HL-60/S4 treated with phorbol 12-myristate 13-acetate at 8.2 ng/mL for 4 days and 3 days (cell line): ENCODE results near the gene SCD.

Experiments used
- in situ Hi-C: fragments of 300-500 bp; cut with MboI; formaldehyde crosslinking; loops from 2 replicates; pipeline ENCODE4 v1.15.0; 2022; ENCODE audit warnings: low sequenced_read_pairs

SCD gene

GRCh38 chr10:100339236-100339635 lies 7.8 kb upstream of the SCD start:
- in situ Hi-C loops, result no loop called here

DNA sequence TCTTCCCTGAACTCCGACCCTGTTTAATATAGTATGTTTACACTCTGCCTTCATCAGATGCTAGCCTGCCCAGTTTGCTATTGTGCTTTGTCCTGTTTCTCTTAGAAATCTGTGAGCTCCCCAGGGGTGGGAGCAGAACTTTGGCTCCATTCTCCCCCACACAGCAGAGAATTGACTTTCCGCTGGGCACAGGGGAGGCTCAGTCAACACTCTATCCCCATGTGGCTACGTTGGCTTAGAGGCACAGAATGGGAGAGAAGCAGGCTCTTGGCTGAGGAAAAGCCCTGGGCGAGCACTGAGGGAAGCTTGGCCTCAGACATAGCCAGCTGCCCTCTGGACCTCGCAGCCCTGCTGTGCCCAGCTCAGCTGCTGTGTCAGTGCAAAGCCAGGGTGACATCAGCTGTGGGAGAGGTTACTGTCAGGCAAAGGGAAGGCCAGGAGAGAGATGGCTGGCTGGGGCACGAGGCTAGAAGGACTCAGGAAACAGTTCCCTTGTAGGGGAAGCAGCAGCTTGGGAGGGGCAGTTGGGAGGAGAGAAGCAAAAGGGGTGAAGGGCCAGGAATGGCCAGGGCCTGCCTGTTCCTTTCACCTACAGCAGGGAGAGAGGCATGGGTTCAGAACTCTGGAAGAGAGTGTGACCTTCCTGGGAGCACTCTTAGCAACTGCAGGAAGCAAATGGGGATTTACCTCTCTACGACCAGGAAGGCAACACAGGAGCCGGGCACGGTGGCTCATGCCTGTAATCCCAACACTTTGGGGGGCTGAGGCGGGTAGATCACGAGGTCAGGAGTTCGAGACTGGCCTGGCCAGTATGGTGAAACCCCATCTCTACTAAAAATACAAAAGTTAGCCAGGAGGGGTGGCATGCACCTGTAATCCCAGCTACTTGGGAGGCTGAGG lies 5.8 kb upstream of the SCD start:
- in situ Hi-C loops, result loop anchor here (10.0 kb wide), 1 partner anchor 94 kb away; no protein-coding TSS in a partner anchor

GRCh38 chr10:100341953-100342626 lies 4.9 kb upstream of the SCD start:
- in situ Hi-C loops, result loop anchor here (10.0 kb wide), 1 partner anchor 93 kb away; no protein-coding TSS in a partner anchor

GRCh38 chr10:100342627-100342972 lies 4.4 kb upstream of the SCD start:
- in situ Hi-C loops, result loop anchor here (10.0 kb wide), 1 partner anchor 92 kb away; no protein-coding TSS in a partner anchor

DNA sequence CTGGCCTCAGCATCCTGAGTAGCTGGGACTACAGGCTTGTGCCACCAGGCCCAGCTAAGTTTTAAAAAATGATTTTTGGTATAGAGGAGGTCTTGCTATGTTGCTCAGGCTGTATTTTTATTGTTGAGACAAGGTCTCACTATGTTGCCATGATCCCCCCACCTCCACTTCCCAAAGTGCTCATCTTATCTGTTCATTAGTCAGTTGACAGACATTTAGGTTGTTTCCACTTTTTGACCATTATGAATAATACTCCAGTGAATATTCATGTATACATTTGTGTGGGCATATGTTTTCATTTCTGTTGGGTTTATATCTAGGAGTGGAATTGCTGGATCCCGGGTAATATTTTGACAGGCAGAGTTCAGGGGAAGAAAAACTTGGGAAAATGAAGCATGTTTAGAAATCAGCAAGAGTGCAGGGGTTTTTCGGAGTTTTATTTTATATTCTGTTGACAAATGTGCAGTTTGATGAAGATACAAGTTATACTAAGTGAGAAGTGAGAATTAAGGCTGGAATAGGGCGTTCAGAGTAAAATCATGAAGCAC lies 2.7 kb upstream of the SCD start:
- in situ Hi-C loops, result loop anchor here (10.0 kb wide), 1 partner anchor 90 kb away; no protein-coding TSS in a partner anchor

- in situ Hi-C loops, result loop anchor here (10.0 kb wide), 1 partner anchor 89 kb away; no protein-coding TSS in a partner anchor
Observed at GRCh38 chr10:100345570-100346330, 1.3 kb upstream of the SCD start.

GRCh38 chr10:100346351-100346764 lies 675 bp upstream of the SCD start:
- in situ Hi-C loops, result loop anchor here (10.0 kb wide), 1 partner anchor 88 kb away; no protein-coding TSS in a partner anchor

DNA sequence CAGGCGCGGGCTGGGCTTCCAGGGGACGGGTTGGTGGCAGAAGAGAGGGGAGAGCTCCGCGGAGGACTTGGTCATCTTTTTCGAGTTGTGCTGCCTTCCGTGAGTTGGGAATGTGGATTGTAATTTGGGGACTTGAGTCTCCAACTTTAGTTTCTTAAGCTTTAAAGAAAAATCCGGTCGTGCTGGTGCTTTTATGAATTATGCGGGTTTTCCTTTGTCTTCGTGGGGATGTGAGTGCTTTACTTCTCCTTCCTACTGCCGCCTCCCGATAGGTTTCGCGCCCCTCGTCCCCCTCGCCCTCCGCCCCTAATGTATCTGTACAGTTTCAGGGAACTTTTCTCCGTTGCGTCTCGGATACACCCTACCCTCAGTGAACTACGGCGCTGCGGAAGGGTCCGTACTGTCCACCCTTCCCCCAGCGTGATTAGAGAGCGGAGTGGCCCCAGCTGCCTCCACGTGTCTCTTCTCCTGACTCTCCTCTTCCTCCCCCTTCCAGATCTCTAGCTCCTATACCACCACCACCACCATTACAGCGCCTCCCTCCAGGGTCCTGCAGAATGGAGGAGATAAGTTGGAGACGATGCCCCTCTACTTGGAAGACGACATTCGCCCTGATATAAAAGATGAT lies 649 bp downstream of the SCD start:
- in situ Hi-C loops, result loop anchor here (10.0 kb wide), 1 partner anchor 87 kb away; no protein-coding TSS in a partner anchor

- in situ Hi-C loops, result loop anchor here (10.0 kb wide), 1 partner anchor 86 kb away; no protein-coding TSS in a partner anchor
Observed at GRCh38 chr10:100348389-100348927, 1.4 kb downstream of the SCD start.

DNA sequence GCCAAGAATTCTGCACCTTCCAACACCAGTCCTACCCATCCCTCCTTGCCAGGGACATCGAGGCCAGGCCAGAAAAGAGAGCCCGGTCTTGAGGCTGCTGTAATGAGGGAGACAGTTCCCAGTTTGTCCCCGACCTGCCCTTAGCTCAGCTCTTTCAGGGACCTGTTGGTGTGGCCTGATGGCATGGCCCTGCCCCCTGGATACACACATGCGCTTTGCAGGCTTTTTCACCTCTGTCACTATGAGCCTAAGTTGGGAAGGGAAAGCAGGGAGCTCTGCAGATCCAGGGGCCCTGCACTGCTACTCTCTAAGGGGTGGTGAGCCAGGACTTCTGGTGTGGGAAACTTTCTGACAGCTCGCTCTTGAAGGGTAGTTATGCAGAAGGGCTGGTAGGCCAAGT lies 2.1 kb downstream of the SCD start:
- in situ Hi-C loops, result loop anchor here (10.0 kb wide), 1 partner anchor 86 kb away; no protein-coding TSS in a partner anchor

DNA sequence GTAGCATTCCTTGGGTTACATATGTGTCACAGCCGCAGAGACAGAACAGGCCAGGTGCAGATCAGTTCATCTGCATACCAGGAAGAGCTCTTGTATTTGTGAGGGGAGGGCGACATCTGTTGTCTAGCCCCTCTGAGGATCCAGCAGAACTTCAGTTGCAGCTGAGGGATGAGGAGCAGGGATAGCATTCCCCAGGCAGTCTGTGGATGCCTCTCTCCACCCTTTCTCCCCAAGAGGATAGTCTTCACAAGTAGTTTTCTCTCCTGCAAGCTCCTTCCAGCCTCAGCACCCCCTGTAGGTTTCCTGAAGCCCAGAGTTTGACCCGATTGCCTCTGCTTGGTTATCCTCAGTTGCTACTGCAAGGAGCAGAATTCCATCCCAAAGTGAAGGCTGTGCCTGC lies 2.6 kb downstream of the SCD start:
- in situ Hi-C loops, result loop anchor here (10.0 kb wide), 1 partner anchor 85 kb away; no protein-coding TSS in a partner anchor

DNA sequence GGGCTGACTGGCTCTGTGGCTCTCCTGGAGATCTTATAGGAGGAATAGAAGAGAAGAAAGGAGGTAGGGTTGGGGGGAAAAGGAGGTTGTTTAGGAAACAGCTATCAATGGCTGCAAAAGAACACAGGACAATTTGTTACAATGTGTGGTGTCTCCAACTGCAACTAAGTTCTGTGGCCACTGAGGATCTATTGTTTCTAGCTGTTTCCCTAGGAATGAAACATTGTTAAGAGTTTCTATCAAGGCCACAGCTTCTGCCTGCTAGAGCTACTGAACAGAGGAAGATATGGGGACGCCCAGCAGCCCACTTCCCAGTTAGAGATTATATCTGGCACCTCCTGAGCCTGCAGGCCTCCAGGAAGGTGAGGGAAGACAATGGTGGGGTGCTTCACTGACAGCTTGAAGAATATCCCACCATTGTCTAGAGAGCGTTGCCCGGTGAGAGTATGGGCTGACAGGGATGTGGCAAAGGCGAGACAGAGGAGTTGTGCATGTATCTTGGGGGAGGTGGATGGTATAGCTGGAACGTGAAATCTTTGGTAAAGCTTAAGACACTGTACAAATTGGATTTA lies 4.0 kb downstream of the SCD start:
- in situ Hi-C loops, result no loop called here

- in situ Hi-C loops, result no loop called here
Observed at GRCh38 chr10:100353770-100354485, 6.9 kb downstream of the SCD start.

DNA sequence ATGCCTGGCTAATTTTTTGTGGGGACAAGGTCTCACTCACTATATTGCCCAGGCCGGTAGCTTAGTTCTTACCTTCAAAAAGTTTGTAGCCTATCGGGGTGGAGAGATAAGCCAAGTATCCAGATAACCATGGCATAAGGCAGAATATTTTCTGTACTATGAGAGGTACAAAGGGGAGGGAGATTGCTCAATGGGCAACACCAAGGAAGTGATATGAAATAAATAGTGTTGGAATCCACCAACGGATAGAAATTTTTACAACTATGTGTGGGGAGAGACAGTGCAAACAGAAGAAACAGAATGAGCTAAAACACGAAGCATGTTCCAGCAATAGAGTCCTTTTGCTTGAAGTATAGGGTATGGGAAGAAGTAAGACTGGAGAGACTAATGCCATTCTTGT lies 8.1 kb downstream of the SCD start:
- in situ Hi-C loops, result no loop called here

DNA sequence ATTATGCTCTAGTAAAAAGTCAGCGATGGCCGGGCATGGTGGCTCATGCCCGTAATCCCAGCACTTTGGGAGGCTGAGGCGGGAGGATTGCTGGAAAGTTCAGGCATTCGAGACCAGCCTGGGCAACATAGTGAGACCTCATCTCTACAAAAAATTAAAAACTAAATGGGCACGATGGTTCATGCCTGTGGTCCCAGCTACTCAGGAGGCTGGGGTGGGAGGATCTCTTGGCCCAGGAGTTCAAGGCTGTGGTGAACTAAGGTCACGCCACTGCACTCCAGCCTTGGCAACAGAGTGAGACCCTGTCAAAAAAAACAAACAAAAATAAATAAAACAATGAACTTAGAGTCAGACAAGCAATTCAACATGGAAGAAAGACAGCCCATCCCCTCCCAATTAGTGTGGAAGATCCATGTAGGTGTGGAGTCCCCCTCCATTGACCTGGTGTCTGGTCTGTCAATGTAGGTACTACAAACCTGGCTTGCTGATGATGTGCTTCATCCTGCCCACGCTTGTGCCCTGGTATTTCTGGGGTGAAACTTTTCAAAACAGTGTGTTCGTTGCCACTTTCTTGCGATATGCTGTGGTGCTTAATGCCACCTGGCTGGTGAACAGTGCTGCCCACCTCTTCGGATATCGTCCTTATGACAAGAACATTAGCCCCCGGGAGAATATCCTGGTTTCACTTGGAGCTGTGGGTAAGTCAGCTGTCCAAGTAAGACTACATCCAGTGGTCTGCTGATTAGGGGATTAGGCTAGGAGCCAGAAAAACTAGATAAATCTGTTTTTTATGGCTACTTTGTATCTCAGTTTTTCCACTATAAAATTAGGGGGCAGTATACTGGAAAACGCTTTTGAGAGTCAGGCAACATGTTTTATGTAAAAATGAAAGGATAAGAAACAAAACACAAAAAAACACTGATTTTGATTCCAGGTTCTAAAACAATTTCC lies 9.3 kb downstream of the SCD start:
- in situ Hi-C loops, result no loop called here

GRCh38 chr10:100357059-100357858 lies 10.2 kb downstream of the SCD start:
- in situ Hi-C loops, result no loop called here

DNA sequence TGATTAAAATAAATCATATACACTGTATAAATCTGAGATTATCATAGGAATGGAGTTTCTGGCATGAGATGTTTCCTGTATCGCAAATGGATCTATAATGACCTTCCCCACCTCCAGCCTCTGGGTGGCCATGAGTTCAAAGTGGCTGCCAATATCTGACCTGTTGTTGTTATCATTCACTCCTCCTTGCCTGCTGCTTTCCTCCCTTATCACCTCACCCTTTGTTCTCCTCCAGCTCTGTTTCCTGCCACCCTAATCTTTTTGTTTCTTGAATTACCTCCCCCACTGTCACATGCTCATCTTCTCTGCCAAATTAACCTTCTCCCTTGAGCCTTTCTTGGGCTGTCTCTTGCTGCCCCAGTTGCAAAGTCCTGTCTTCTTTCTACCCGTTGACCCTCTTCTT lies 12.0 kb downstream of the SCD start:
- in situ Hi-C loops, result no loop called here
